ENCODE measurements around the gene ADGRB3.

The ADGRB3 gene

DNA sequence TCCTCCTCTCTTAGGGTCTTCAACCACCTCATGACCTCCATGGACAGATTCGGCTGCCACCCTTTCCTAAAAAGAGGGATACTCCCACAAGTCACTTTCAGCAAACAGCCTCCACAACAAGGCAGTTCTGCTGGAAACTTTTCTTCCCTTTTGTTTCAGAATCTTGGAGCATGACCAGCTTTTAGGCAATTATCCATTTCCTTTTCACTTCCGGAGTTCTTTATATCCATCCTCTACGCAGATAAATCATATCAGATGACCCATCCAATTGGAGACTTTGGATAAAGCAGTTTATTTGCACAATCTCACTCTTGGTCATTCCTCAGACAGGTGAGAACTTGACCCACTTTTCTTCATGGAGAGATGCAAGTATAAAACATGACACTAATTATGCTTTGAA lies 763.2 kb downstream of the ADGRB3 start:
- no peak overlapping the region for H3K23ac ChIP-seq (ENCODE audit: low read length in 2 of 2)
- H2BK5ac ChIP-seq (ENCODE audit: low read depth, low read length, poor library complexity, severe bottlenecking): no peak overlapping the region
- H3K4me3 ChIP-seq (ENCODE audit: insufficient read depth in 1 of 2, low read depth in 1 of 2, low read length in 2 of 2): no peak overlapping the region
- H2BK120ac ChIP-seq (ENCODE audit: low read depth, low read length): no peak overlapping the region
- H2BK15ac ChIP-seq (ENCODE audit: low read depth, poor library complexity, severe bottlenecking): no peak overlapping the region
- no peak overlapping the region for H2AFZ ChIP-seq (ENCODE audit: low read depth, low read length)
- no peaks in the 10 kb centered on the region for H3K27me3 ChIP-seq (ENCODE audit: control insufficient read depth in 1 of 2, insufficient read depth in 1 of 2, low read length in 2 of 2)
- H3K9ac ChIP-seq (ENCODE audit: low read length): no peak overlapping the region
- no peak overlapping the region for H3K4ac ChIP-seq (ENCODE audit: low read depth in 1 of 2, low read length in 2 of 2)
- no peaks in the 10 kb centered on the region for H3K4me1 ChIP-seq (ENCODE audit: control insufficient read depth, insufficient read depth, low read depth, low read length)
- H3K14ac ChIP-seq (ENCODE audit: low read length in 2 of 2): no peak overlapping the region
- no peak overlapping the region for H3K27ac ChIP-seq (ENCODE audit: low read length, poor library complexity, severe bottlenecking)
- no peak overlapping the region for H3K4me2 ChIP-seq (ENCODE audit: low read length, poor library complexity, severe bottlenecking)
- no peak overlapping the region for H4K8ac ChIP-seq (ENCODE audit: low read length)
- 83% methylated on average over 3 of the region's 3 CpGs for WGBS
- no peak overlapping the region for H3K18ac ChIP-seq (ENCODE audit: low read depth in 1 of 2, low read length in 2 of 2)
- H3K36me3 ChIP-seq (ENCODE audit: control insufficient read depth in 1 of 2, insufficient read depth in 2 of 2, low read depth in 1 of 2, low read length in 2 of 2): no peaks in the 10 kb centered on the region
- no peak for DNase-seq
- H2AK5ac ChIP-seq (ENCODE audit: low read length, severe bottlenecking): no peak overlapping the region
- no peak overlapping the region for H4K91ac ChIP-seq (ENCODE audit: low read length)
- no peaks in the 10 kb centered on the region for H3K9me3 ChIP-seq (ENCODE audit: control insufficient read depth, low read length)
- H2BK12ac ChIP-seq (ENCODE audit: low read length in 2 of 2): no peak overlapping the region
- H3K79me1 ChIP-seq (replicated peaks; ENCODE audit: low read length, poor library complexity, severe bottlenecking): no peaks in the 10 kb centered on the region

DNA sequence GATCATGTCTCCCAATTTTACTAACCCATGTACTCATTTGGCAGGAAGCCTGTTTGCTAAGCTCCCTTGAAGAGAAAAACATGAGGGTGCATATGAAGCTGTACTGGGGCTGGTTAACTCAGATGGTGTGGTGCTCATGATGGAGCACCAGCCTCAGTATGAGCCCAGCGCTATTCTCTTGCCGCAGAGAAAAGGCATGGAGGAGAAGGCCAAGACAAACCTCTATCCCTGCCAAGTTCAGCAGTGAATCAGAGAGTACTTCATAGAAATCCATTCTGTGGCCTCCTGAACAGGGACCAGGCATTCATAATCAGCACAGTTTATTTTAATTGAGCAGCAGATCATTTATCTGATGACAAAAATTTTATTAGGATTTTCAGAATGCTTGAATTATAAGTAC lies 763.6 kb downstream of the ADGRB3 start:
- Histone ChIP-seq H3K9ac (ENCODE audit: low read length) (no peak overlapping the region), H3K27me3 (ENCODE audit: control insufficient read depth in 1 of 2, insufficient read depth in 1 of 2, low read length in 2 of 2) (no peaks in the 10 kb centered on the region), H3K4ac (ENCODE audit: low read depth in 1 of 2, low read length in 2 of 2) (no peak overlapping the region), H3K9me3 (ENCODE audit: control insufficient read depth, low read length) (no peaks in the 10 kb centered on the region), H4K91ac (ENCODE audit: low read length) (no peak overlapping the region), H3K4me3 (ENCODE audit: insufficient read depth in 1 of 2, low read depth in 1 of 2, low read length in 2 of 2) (no peak overlapping the region), H2BK120ac (ENCODE audit: low read depth, low read length) (no peak overlapping the region), H2AFZ (ENCODE audit: low read depth, low read length) (no peak overlapping the region), H3K4me1 (ENCODE audit: control insufficient read depth, insufficient read depth, low read depth, low read length) (no peaks in the 10 kb centered on the region), H2BK5ac (ENCODE audit: low read depth, low read length, poor library complexity, severe bottlenecking) (no peak overlapping the region), H3K14ac (ENCODE audit: low read length in 2 of 2) (no peak overlapping the region), H2BK15ac (ENCODE audit: low read depth, poor library complexity, severe bottlenecking) (no peak overlapping the region), H3K79me1 (replicated peaks; ENCODE audit: low read length, poor library complexity, severe bottlenecking) (no peaks in the 10 kb centered on the region), H3K36me3 (ENCODE audit: control insufficient read depth in 1 of 2, insufficient read depth in 2 of 2, low read depth in 1 of 2, low read length in 2 of 2) (no peaks in the 10 kb centered on the region), H3K18ac (ENCODE audit: low read depth in 1 of 2, low read length in 2 of 2) (no peak overlapping the region), H2AK5ac (ENCODE audit: low read length, severe bottlenecking) (no peak overlapping the region), H3K27ac (ENCODE audit: low read length, poor library complexity, severe bottlenecking) (no peak overlapping the region), H4K8ac (ENCODE audit: low read length) (no peak overlapping the region), H3K4me2 (ENCODE audit: low read length, poor library complexity, severe bottlenecking) (no peak overlapping the region), H2BK12ac (ENCODE audit: low read length in 2 of 2) (no peak overlapping the region), H3K23ac (ENCODE audit: low read length in 2 of 2) (no peak overlapping the region)
- 100% methylated on average over 2 of the region's 2 CpGs for WGBS
- no peak for DNase-seq

DNA sequence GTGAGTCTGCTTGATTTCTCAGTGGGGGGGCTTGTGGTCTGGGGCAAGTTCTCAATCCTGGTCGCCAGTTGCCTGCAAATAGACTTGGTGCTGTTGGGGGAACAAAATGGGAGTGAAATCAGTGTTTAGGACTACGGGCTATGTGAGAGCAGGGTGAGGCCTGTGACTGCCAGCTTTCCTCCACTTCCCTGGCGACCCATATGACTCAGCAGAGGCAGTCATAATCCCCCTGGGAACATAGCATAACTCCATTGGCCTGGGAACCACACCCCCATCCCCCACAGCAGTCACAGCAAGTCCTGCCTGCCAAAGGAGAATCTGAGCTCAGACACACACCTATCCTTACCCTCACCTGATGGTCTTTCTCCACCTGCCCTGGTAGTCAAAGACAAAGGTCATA lies 773.8 kb downstream of the ADGRB3 start:
- Histone ChIP-seq H3K9me3 (ENCODE audit: control insufficient read depth, low read length) (peaks cover 20% of the 10 kb centered on the region), H3K18ac (ENCODE audit: low read depth in 1 of 2, low read length in 2 of 2) (no peak overlapping the region), H3K27ac (ENCODE audit: low read length, poor library complexity, severe bottlenecking) (no peak overlapping the region), H2BK15ac (ENCODE audit: low read depth, poor library complexity, severe bottlenecking) (no peak overlapping the region), H4K91ac (ENCODE audit: low read length) (no peak overlapping the region), H3K4ac (ENCODE audit: low read depth in 1 of 2, low read length in 2 of 2) (no peak overlapping the region), H3K23ac (ENCODE audit: low read length in 2 of 2) (no peak overlapping the region), H2AFZ (ENCODE audit: low read depth, low read length) (no peak overlapping the region), H3K4me2 (ENCODE audit: low read length, poor library complexity, severe bottlenecking) (no peak overlapping the region), H3K4me3 (ENCODE audit: insufficient read depth in 1 of 2, low read depth in 1 of 2, low read length in 2 of 2) (no peak overlapping the region), H2BK12ac (ENCODE audit: low read length in 2 of 2) (no peak overlapping the region), H3K9ac (ENCODE audit: low read length) (no peak overlapping the region), H2AK5ac (ENCODE audit: low read length, severe bottlenecking) (no peak overlapping the region), H3K4me1 (ENCODE audit: control insufficient read depth, insufficient read depth, low read depth, low read length) (no peaks in the 10 kb centered on the region), H3K27me3 (ENCODE audit: control insufficient read depth in 1 of 2, insufficient read depth in 1 of 2, low read length in 2 of 2) (no peaks in the 10 kb centered on the region), H2BK120ac (ENCODE audit: low read depth, low read length) (no peak overlapping the region), H3K14ac (ENCODE audit: low read length in 2 of 2) (no peak overlapping the region), H3K36me3 (ENCODE audit: control insufficient read depth in 1 of 2, insufficient read depth in 2 of 2, low read depth in 1 of 2, low read length in 2 of 2) (no peaks in the 10 kb centered on the region), H2BK5ac (ENCODE audit: low read depth, low read length, poor library complexity, severe bottlenecking) (no peak overlapping the region), H4K8ac (ENCODE audit: low read length) (no peak overlapping the region), H3K79me1 (replicated peaks; ENCODE audit: low read length, poor library complexity, severe bottlenecking) (no peaks in the 10 kb centered on the region)
- 10% methylated on average over 2 of the region's 3 CpGs for WGBS
- no peak for DNase-seq

DNA sequence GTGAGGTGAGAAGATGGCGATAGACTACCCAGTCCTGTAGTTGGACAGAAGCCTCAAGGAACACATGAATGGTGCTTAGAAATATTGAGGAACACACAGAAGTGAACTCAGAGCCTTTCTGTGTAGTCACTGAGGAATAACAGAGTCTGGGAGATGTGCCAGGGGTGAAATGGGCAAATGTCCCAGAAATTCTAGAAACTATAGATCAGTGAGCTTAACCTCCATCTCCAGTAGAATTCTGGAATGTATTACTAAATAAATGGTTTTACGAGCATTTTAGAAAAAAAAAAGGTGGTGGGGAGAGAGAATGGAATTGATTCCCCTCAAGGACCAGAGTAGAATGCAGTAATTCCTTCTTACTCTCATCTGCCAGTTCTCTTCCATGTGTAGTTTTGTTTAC lies 781.7 kb downstream of the ADGRB3 start:
- Histone ChIP-seq H3K4ac (ENCODE audit: low read depth in 1 of 2, low read length in 2 of 2) (no peak overlapping the region), H3K9me3 (ENCODE audit: control insufficient read depth, low read length) (peaks cover 8% of the 10 kb centered on the region), H3K27me3 (ENCODE audit: control insufficient read depth in 1 of 2, insufficient read depth in 1 of 2, low read length in 2 of 2) (no peaks in the 10 kb centered on the region), H2BK5ac (ENCODE audit: low read depth, low read length, poor library complexity, severe bottlenecking) (no peak overlapping the region), H3K79me1 (replicated peaks; ENCODE audit: low read length, poor library complexity, severe bottlenecking) (no peaks in the 10 kb centered on the region), H2BK120ac (ENCODE audit: low read depth, low read length) (no peak overlapping the region), H3K4me1 (ENCODE audit: control insufficient read depth, insufficient read depth, low read depth, low read length) (no peaks in the 10 kb centered on the region), H3K4me2 (ENCODE audit: low read length, poor library complexity, severe bottlenecking) (no peak overlapping the region), H4K8ac (ENCODE audit: low read length) (no peak overlapping the region), H3K23ac (ENCODE audit: low read length in 2 of 2) (no peak overlapping the region), H4K91ac (ENCODE audit: low read length) (no peak overlapping the region), H2AFZ (ENCODE audit: low read depth, low read length) (no peak overlapping the region), H2BK12ac (ENCODE audit: low read length in 2 of 2) (no peak overlapping the region), H3K36me3 (ENCODE audit: control insufficient read depth in 1 of 2, insufficient read depth in 2 of 2, low read depth in 1 of 2, low read length in 2 of 2) (no peaks in the 10 kb centered on the region), H3K9ac (ENCODE audit: low read length) (no peak overlapping the region), H3K18ac (ENCODE audit: low read depth in 1 of 2, low read length in 2 of 2) (no peak overlapping the region), H2BK15ac (ENCODE audit: low read depth, poor library complexity, severe bottlenecking) (no peak overlapping the region), H3K4me3 (ENCODE audit: insufficient read depth in 1 of 2, low read depth in 1 of 2, low read length in 2 of 2) (no peak overlapping the region), H3K14ac (ENCODE audit: low read length in 2 of 2) (no peak overlapping the region), H2AK5ac (ENCODE audit: low read length, severe bottlenecking) (no peak overlapping the region), H3K27ac (ENCODE audit: low read length, poor library complexity, severe bottlenecking) (no peak overlapping the region)
- 100% methylated on average over 1 of the region's 2 CpGs for WGBS
- DNase-seq: peak; percentile 22
